Measurements from ENCODE around the gene LYST. TPM values are rescaled to one million over a fixed set of nuclear protein-coding genes. Genes with fewer than 3 reads are reported as not detected.

Gene LYST
- total and polyA plus RNA-seq, 2 of the 8 experiments (the other 6 are each of a cell fraction or from before 2014, with no cell fraction given) = 0.29 to 0.58 TPM

DNA sequence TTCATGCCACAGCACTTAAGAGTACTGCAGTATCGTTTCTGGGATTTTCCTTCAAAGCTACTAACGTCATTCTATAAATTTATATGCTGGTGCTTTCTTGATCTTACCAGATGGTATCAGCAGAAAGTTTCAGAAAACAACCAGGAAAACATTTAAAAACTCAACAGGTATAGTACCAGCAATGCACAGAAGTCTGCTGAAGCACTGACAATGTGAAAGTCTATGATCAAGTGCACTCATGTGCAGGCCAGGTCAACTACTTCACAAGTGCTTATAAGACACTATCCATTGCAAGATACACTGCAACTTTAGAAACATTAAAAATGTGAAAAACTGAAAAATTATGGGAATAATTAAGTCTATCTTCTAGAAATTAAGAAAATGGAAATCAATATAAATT is 34.7 kb downstream of the LYST start:
- H4K5ac ChIP-seq (ENCODE audit: insufficient read length, low read depth, low read length) = no peak overlapping the region
- no peak overlapping the region for H3K4ac ChIP-seq (replicated peaks; ENCODE audit: insufficient read length, low read depth, low read length)
- 85% methylated on average over 2 of the region's 2 CpGs; no CpG with 5 or more reads in 1 of the 2 experiments for WGBS, 2 experiments (ENCODE audit: extremely low coverage in 1 of 2, insufficient coverage in 1 of 2, insufficient read length in 1 of 2, insufficient replicate concordance in 2 of 2, low coverage in 1 of 2, low lambda C conversion rate in 2 of 2, missing lambda C conversion rate in 1 of 2)
- H3K9ac ChIP-seq (replicated peaks in 1 of 4; ENCODE audit: extremely low read depth in 1 of 4, low read depth in 3 of 4, low read length in 3 of 4) = no peak overlapping the region
- H2BK120ac ChIP-seq (replicated peaks; ENCODE audit: low read depth, low read length) = no peak overlapping the region
- H3K27ac ChIP-seq (ENCODE audit: low read depth, low read length) = no peak overlapping the region
- no peak for TF ChIP-seq CBX8 (IDR thresholded peaks at IDR 0.05; ENCODE audit: borderline replicate concordance, low read depth, low read length)
- TF ChIP-seq SP4 (IDR thresholded peaks at IDR 0.05; ENCODE audit: low read length) = no peak
- no peak for TF ChIP-seq KDM1A (IDR thresholded peaks at IDR 0.05; ENCODE audit: borderline replicate concordance, low read length)
- no peak for TF ChIP-seq SAP30 (IDR thresholded peaks at IDR 0.05; ENCODE audit: insufficient read depth, insufficient replicate concordance, low read length)
- TF ChIP-seq TAF1 (IDR thresholded peaks at IDR 0.05; ENCODE audit: low read depth, low read length) = no peak
- H3K36me3 ChIP-seq (ENCODE audit: control insufficient read depth in 2 of 4, insufficient read depth in 4 of 4, low read length in 3 of 4) = no peaks in the 10 kb centered on the region
- no peaks in the 10 kb centered on the region for H3K4me1 ChIP-seq (replicated peaks in 1 of 4; ENCODE audit: control insufficient read depth in 3 of 4, insufficient read depth in 4 of 4, low read length in 3 of 4)
- H3K4me3 ChIP-seq (ENCODE audit: extremely low read depth in 1 of 4, insufficient read depth in 2 of 4, low read depth in 3 of 4, low read length in 4 of 4) = no peak overlapping the region
- H2BK20ac ChIP-seq (ENCODE audit: low read length) = no peak overlapping the region
- no peaks in the 10 kb centered on the region for H3K23me2 ChIP-seq (ENCODE audit: low read depth, low read length)
- H2AK5ac ChIP-seq (ENCODE audit: low read depth, low read length) = no peak overlapping the region
- no peak overlapping the region for H3K18ac ChIP-seq (ENCODE audit: extremely low read depth, low read length)
- no peak overlapping the region for H3K56ac ChIP-seq (replicated peaks; ENCODE audit: insufficient read length, low read depth, low read length)
- no peak overlapping the region for H2BK12ac ChIP-seq (ENCODE audit: low read depth, low read length)
- ChIA-PET CTCF (ENCODE audit: partially characterized antibody) (interaction anchor here (8.1 kb wide), 1 partner anchor 10 kb away, joined by 53 read pairs; no protein-coding TSS in a partner anchor), POLR2A (ENCODE audit: partially characterized antibody) (no interaction called here)
- no peaks in the 10 kb centered on the region for H4K20me1 ChIP-seq (replicated peaks in 1 of 2; ENCODE audit: control insufficient read depth in 1 of 2, insufficient read depth in 2 of 2, low read length in 2 of 2)
- no peak overlapping the region for H2BK5ac ChIP-seq (ENCODE audit: low read depth, low read length)
- no peak overlapping the region for H3K4me2 ChIP-seq (ENCODE audit: insufficient read depth in 1 of 2, low read depth in 2 of 2, low read length in 2 of 2)
- DNase-seq (ENCODE audit: low read depth in 1 of 2, low spot score in 2 of 2) (no peak), FAIRE-seq (no peak)
- H2AFZ ChIP-seq (ENCODE audit: low read length) = no peak overlapping the region
- no peaks in the 10 kb centered on the region for H3K79me2 ChIP-seq (ENCODE audit: control insufficient read depth in 1 of 2, insufficient read depth in 2 of 2, low read length in 2 of 2)
- no peaks in the 10 kb centered on the region for H3K9me3 ChIP-seq (ENCODE audit: insufficient read depth in 2 of 2, low read depth in 1 of 2, low read length in 1 of 2)
- H3K27me3 ChIP-seq (replicated peaks in 1 of 4; ENCODE audit: control insufficient read depth in 3 of 4, extremely low read depth in 1 of 4, insufficient read depth in 3 of 4, low read length in 3 of 4) = no peaks in the 10 kb centered on the region
- no peak overlapping the region for H2BK15ac ChIP-seq (ENCODE audit: low read length)
- H3K23ac ChIP-seq (ENCODE audit: insufficient read length) = no peak overlapping the region
- no peak overlapping the region for H4K8ac ChIP-seq (ENCODE audit: extremely low read depth, insufficient read depth, low read length)
- H3K14ac ChIP-seq (ENCODE audit: insufficient read length) = no peak overlapping the region
- H3K79me1 ChIP-seq (ENCODE audit: low read depth, low read length) = no peaks in the 10 kb centered on the region
- no peak overlapping the region for H4K91ac ChIP-seq (replicated peaks; ENCODE audit: insufficient read length, low read length)

Data from H1 (cell line).